Measurements from ENCODE around the gene ABCA3.

Gene ABCA3

DNA sequence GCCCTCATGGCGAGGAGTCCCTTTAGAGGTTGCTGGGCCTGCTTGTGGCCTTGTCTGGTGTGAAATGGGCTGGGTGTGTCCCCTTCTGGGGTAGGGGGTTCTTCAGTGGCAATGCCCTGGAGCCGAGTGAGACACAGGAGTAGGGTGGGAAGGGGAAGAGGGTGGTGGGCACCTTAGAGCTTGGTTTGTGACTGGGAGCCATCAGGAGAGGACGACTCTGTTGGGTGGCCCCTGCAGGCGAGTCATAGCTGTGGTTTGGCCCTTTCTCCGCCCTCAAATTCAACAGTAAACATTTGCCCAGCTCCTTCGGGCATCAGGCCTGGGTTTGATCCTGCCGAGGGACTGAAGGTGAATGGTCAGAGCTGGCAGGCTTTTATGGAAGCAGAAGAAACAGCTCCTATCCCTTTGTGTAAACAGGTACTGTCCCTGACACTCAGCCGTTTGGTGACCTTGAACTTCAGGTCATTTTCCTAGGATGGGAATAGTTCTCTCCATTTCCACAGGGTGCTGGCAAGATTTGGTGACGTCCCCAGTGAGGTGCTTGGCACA is 114.2 kb downstream of the ABCA3 start:
- no peak overlapping the region for H3K27ac ChIP-seq
- no peak for DNase-seq (ENCODE audit: low spot score)
- TF ChIP-seq, protein P1, sequence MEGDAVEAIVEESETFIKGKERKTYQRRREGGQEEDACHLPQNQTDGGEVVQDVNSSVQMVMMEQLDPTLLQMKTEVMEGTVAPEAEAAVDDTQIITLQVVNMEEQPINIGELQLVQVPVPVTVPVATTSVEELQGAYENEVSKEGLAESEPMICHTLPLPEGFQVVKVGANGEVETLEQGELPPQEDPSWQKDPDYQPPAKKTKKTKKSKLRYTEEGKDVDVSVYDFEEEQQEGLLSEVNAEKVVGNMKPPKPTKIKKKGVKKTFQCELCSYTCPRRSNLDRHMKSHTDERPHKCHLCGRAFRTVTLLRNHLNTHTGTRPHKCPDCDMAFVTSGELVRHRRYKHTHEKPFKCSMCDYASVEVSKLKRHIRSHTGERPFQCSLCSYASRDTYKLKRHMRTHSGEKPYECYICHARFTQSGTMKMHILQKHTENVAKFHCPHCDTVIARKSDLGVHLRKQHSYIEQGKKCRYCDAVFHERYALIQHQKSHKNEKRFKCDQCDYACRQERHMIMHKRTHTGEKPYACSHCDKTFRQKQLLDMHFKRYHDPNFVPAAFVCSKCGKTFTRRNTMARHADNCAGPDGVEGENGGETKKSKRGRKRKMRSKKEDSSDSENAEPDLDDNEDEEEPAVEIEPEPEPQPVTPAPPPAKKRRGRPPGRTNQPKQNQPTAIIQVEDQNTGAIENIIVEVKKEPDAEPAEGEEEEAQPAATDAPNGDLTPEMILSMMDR (IDR thresholded peaks at IDR 0.05) = no peak
- H3K4me3 ChIP-seq = no peak overlapping the region

Measured in coronary artery (tissue), 2 donors.